Activated naive CD4-positive, alpha-beta T cell treated with anti-CD3 and anti-CD28 coated beads for 36 hours (primary cell): ENCODE results near the gene PRKCE. TPM values are rescaled to one million over a fixed set of nuclear protein-coding genes. Genes with fewer than 3 reads are reported as not detected.

ENCODE experiments used
- CTCF ChIA-PET: fragments of 350-600 bp; sonication (Branson Sonifier 250); formaldehyde crosslinking; loops from one replicate; lab custom pipeline; 2021; ENCODE audit warnings: antibody characterized with exemption; lab: Charles Lee
- DNase-seq: peaks from one replicate; pipeline ENCODE4 v3.0.0-alpha.2; 2020
- H3K27ac Mint-ChIP-seq: one replicate; pipeline ENCODE4 v1.8.0; 2021; ENCODE audit warnings: mild to moderate bottlenecking, mixed read lengths
- H3K27me3 Mint-ChIP-seq: one replicate; pipeline ENCODE4 v1.8.0; 2021; ENCODE audit warnings: low read depth, mixed read lengths
- H3K36me3 Mint-ChIP-seq: one replicate; pipeline ENCODE4 v1.8.0; 2021; ENCODE audit warnings: low read depth, mixed read lengths
- H3K4me1 Mint-ChIP-seq: one replicate; pipeline ENCODE4 v1.8.0; 2021; ENCODE audit warnings: low read depth, mixed read lengths
- H3K4me3 Mint-ChIP-seq: one replicate; pipeline ENCODE4 v1.8.0; 2021; ENCODE audit warnings: mild to moderate bottlenecking, moderate library complexity, mixed read lengths
- H3K9me3 Mint-ChIP-seq: one replicate; pipeline ENCODE4 v1.8.0; 2021; ENCODE audit warnings: mixed read lengths
- intact Hi-C: fragments of 100-400 bp; cut with micrococcal nuclease; formaldehyde crosslinking; loops from one replicate; pipeline ENCODE4 v1.15.1; 2023
- total RNA-seq, 2 experiments: library from RNA; stranded (reverse); gene quantifications; one replicate each; pipeline ENCODE4 v1.2.3, GENCODE V29; 2021

Gene PRKCE
- total RNA-seq, 2 experiments from 2014 or later = 9.4 to 10.6 TPM

DNA sequence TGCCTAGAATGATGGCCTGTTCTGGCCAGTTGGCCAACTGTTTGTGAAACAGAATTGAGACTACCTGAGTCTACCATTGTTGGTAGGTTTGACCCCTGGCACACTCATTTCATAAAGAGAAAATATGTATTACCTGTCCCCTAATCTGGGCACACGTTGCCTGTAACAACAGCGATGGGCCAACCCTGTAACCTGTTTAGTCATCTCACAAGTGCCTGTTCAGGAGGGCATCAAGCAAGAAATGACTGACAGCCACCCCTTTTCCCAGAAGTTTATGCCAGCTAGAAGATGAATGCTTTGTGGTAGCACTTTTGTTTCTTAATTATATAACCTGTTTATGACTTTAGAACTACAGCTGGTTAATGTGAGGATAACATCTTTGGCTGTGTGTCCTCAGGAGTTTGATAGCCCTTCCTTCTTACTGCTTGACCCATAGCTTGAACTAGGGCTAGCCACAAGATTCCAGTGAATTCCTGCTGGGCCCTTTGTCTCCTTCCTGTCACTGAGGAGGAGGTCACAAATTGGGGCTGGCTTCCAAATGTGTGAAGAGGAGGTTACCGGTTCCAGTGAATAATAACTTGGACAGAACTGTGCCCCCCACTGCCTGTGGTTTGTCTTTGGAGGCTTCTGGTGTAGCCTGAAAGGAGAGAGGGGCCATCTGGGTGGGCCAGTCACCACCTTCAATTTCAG, 371.8 kb downstream of the PRKCE start:
- Mint-ChIP-seq H3K27me3 (no peaks in the 10 kb centered on the region), H3K36me3 (no peaks in the 10 kb centered on the region), H3K9me3 (no peaks in the 10 kb centered on the region), H3K4me1 (no peaks in the 10 kb centered on the region), H3K27ac (no peak overlapping the region), H3K4me3 (no peak overlapping the region)
- no peak for DNase-seq
- intact Hi-C loops = no loop called here
- CTCF ChIA-PET = interaction anchor here (0.7 to 1.4 kb wide), 2 partner anchors 12 to 40 kb away, joined by 3 to 4 read pairs; no protein-coding TSS in a partner anchor

DNA sequence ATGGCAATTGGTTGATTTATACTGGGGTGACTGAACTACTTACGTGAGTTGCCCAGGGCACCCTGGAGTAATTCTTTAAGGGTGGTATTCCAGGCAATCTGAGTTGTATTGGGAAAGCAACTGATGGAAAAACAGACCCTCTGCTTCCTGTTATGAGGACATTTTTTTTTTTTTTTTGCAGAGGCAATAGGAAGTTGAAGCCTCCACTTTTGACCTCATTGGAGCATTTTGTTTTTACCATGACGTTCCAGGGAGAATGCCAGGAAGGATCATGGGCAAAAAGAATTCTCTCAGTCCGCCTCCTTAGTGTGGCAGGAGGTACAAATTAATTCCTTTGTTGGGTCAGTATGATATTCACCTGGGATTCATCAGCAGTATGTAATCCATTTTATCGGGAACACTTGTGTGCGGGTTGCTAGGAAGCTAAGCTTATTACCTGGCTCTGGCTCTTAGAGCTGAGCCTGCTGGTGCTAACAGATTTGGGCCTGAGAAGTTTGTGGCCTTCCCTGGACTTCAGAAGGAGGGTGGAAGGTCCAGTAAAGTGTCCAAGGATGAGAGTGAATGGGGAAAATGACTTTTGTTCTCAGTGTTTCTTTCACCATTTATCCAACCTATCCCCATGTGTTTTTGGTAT, 372.8 kb downstream of the PRKCE start:
- intact Hi-C loops = no loop called here
- H3K36me3 Mint-ChIP-seq = peaks cover 2% of the 10 kb centered on the region
- no peak overlapping the region for H3K27ac Mint-ChIP-seq
- H3K27me3 Mint-ChIP-seq = no peaks in the 10 kb centered on the region
- CTCF ChIA-PET = no interaction called here
- H3K4me3 Mint-ChIP-seq = no peak overlapping the region
- no peaks in the 10 kb centered on the region for H3K4me1 Mint-ChIP-seq
- H3K9me3 Mint-ChIP-seq = no peaks in the 10 kb centered on the region
- no peak for DNase-seq

- Mint-ChIP-seq H3K4me3 (no peak overlapping the region), H3K4me1 (no peaks in the 10 kb centered on the region), H3K36me3 (peaks cover 2% of the 10 kb centered on the region), H3K27ac (no peak overlapping the region), H3K9me3 (no peaks in the 10 kb centered on the region), H3K27me3 (no peaks in the 10 kb centered on the region)
- CTCF ChIA-PET = no interaction called here
- intact Hi-C loops = no loop called here
- no peak for DNase-seq
Observed at GRCh38 chr2:46025081-46025480, 373.6 kb downstream of the PRKCE start.

GRCh38 chr2:46025676-46026075, 374.2 kb downstream of the PRKCE start:
- intact Hi-C loops = no loop called here
- H3K4me3 Mint-ChIP-seq = no peak overlapping the region
- H3K27me3 Mint-ChIP-seq = no peaks in the 10 kb centered on the region
- DNase-seq = no peak
- no peak overlapping the region for H3K27ac Mint-ChIP-seq
- CTCF ChIA-PET = interaction anchor here (0.6 kb wide), 1 partner anchor 437 kb away, joined by 3 read pairs; no protein-coding TSS in a partner anchor
- peaks cover 2% of the 10 kb centered on the region for H3K36me3 Mint-ChIP-seq
- no peaks in the 10 kb centered on the region for H3K9me3 Mint-ChIP-seq
- no peaks in the 10 kb centered on the region for H3K4me1 Mint-ChIP-seq

DNA sequence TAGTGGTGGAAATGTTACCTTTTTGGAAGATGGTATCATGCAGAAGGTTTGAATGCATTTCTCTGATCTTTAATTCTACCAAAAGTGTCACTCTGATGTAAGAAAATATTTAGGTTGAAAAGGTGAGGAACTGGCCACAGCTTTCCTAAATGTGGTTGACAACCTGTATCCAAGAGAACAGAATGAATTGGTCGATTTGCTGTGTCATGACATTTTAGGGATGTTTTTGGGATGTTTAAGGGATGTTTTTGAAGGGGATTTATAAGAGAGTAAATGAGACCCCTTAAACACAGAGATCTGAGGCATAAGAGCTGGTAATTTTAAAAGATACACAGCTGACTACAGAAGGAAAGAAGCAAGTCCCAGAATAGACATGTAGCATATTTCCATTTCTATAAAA, 375.0 kb downstream of the PRKCE start:
- H3K4me1 Mint-ChIP-seq = no peaks in the 10 kb centered on the region
- intact Hi-C loops = no loop called here
- H3K27ac Mint-ChIP-seq = no peak overlapping the region
- H3K36me3 Mint-ChIP-seq = peaks cover 2% of the 10 kb centered on the region
- no peaks in the 10 kb centered on the region for H3K27me3 Mint-ChIP-seq
- DNase-seq = no peak
- CTCF ChIA-PET = no interaction called here
- no peak overlapping the region for H3K4me3 Mint-ChIP-seq
- H3K9me3 Mint-ChIP-seq = no peaks in the 10 kb centered on the region

DNA sequence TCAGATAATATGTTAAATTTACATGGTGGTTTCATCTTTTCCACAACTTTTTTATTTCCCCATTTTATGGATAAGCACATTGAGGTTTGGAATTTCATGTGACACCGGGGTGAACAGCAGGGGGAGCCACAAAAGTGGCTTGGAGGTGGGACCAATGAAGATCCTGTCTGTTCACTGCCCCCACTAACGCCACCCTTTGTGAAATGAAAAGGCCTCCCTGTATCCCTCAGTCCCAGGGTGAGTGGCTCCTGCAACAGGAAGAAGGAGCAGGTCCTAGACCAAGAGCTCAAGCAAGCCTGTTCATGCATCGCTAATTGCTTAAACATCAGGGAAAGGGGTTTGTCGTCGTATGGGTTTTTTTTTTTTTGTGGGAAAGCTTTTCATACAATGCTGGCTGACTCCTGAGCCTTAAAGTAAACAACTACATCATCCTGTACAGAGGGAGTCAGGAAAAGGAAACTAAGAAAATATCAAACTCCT, 377.9 kb downstream of the PRKCE start:
- CTCF ChIA-PET = interaction anchor here (0.7 kb wide), 1 partner anchor 1389 kb away, joined by 3 read pairs; no protein-coding TSS in a partner anchor
- no peaks in the 10 kb centered on the region for H3K27me3 Mint-ChIP-seq
- intact Hi-C loops = no loop called here
- H3K9me3 Mint-ChIP-seq = no peaks in the 10 kb centered on the region
- H3K27ac Mint-ChIP-seq = no peak overlapping the region
- H3K36me3 Mint-ChIP-seq = peaks cover 2% of the 10 kb centered on the region
- H3K4me3 Mint-ChIP-seq = no peak overlapping the region
- peaks cover 10% of the 10 kb centered on the region for H3K4me1 Mint-ChIP-seq
- DNase-seq = no peak

DNA sequence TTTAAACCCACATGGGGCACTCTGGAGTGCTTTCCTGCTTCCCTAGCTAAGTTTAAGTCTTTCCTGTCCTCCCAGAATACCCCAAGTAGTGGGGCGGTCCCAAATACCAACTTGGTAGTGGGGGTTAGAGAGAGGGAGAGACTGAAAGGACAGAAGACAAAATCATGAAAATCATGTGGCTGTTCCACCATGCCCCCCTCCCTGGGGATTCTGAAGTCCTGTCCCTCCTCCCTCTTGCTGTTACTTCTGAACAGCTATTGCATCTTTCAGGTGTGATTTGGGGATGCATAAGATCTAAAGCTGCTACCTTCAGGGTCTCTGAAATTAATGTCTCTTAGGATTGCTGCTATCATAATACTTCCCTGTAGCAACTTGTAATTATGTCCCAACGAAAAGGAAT, 378.9 kb downstream of the PRKCE start:
- intact Hi-C loops = no loop called here
- Mint-ChIP-seq H3K9me3 (no peaks in the 10 kb centered on the region), H3K4me3 (no peak overlapping the region), H3K4me1 (peaks cover 10% of the 10 kb centered on the region), H3K36me3 (peaks cover 2% of the 10 kb centered on the region), H3K27ac (no peak overlapping the region), H3K27me3 (no peaks in the 10 kb centered on the region)
- CTCF ChIA-PET = interaction anchor here (0.5 to 0.7 kb wide), 2 partner anchors 33 to 1390 kb away, joined by 3 read pairs; no protein-coding TSS in a partner anchor
- DNase-seq = no peak

GRCh38 chr2:46032161-46032813, 380.8 kb downstream of the PRKCE start:
- no peak overlapping the region for H3K27ac Mint-ChIP-seq
- no peaks in the 10 kb centered on the region for H3K9me3 Mint-ChIP-seq
- CTCF ChIA-PET = interaction anchor here (0.6 to 0.8 kb wide), 3 partner anchors 20 to 114 kb away, joined by 3 to 4 read pairs (median 3); no protein-coding TSS in a partner anchor
- peaks cover 10% of the 10 kb centered on the region for H3K4me1 Mint-ChIP-seq
- H3K27me3 Mint-ChIP-seq = no peaks in the 10 kb centered on the region
- H3K4me3 Mint-ChIP-seq = no peak overlapping the region
- H3K36me3 Mint-ChIP-seq = peaks cover 2% of the 10 kb centered on the region
- intact Hi-C loops = no loop called here
- no peak for DNase-seq

DNA sequence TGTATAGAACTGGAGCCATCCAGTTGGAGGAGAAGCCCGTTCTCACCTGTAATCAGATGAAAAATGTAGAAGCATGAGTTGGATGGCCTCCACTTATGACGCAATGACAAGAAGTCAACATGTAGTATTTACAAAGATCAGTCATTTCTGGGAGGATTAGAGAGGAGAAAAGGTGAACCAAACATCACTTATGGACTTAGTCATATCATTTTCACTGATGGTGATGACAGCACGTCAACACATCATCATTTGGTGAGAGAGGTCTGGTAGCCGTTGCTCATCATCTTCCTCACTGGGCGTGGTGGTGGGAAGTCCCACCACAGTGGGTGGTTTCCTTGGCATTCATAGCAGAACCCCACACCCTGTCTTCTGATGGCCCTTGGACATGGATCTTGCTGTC, 381.5 kb downstream of the PRKCE start:
- peaks cover 10% of the 10 kb centered on the region for H3K4me1 Mint-ChIP-seq
- H3K27ac Mint-ChIP-seq = peak overlapping the region; percentile 33
- CTCF ChIA-PET = interaction anchor here (0.6 kb wide), 1 partner anchor 113 kb away, joined by 3 read pairs; no protein-coding TSS in a partner anchor
- no peaks in the 10 kb centered on the region for H3K9me3 Mint-ChIP-seq
- intact Hi-C loops = loop anchor here (1.0 kb wide), 1 partner anchor 12 kb away; no protein-coding TSS in a partner anchor
- no peaks in the 10 kb centered on the region for H3K27me3 Mint-ChIP-seq
- DNase-seq = peak; percentile 69
- H3K4me3 Mint-ChIP-seq = no peak overlapping the region
- peaks cover 2% of the 10 kb centered on the region for H3K36me3 Mint-ChIP-seq

GRCh38 chr2:46034535-46034934, 383.1 kb downstream of the PRKCE start:
- Mint-ChIP-seq H3K36me3 (no peaks in the 10 kb centered on the region), H3K9me3 (no peaks in the 10 kb centered on the region), H3K4me3 (no peak overlapping the region), H3K4me1 (peaks cover 10% of the 10 kb centered on the region), H3K27ac (no peak overlapping the region), H3K27me3 (no peaks in the 10 kb centered on the region)
- no peak for DNase-seq
- intact Hi-C loops = no loop called here
- CTCF ChIA-PET = no interaction called here

GRCh38 chr2:46036929-46037328, 385.5 kb downstream of the PRKCE start:
- intact Hi-C loops = no loop called here
- Mint-ChIP-seq H3K9me3 (no peaks in the 10 kb centered on the region), H3K4me1 (peaks cover 10% of the 10 kb centered on the region), H3K4me3 (no peak overlapping the region), H3K27ac (no peak overlapping the region), H3K27me3 (no peaks in the 10 kb centered on the region), H3K36me3 (no peaks in the 10 kb centered on the region)
- CTCF ChIA-PET = no interaction called here
- no peak for DNase-seq

DNA sequence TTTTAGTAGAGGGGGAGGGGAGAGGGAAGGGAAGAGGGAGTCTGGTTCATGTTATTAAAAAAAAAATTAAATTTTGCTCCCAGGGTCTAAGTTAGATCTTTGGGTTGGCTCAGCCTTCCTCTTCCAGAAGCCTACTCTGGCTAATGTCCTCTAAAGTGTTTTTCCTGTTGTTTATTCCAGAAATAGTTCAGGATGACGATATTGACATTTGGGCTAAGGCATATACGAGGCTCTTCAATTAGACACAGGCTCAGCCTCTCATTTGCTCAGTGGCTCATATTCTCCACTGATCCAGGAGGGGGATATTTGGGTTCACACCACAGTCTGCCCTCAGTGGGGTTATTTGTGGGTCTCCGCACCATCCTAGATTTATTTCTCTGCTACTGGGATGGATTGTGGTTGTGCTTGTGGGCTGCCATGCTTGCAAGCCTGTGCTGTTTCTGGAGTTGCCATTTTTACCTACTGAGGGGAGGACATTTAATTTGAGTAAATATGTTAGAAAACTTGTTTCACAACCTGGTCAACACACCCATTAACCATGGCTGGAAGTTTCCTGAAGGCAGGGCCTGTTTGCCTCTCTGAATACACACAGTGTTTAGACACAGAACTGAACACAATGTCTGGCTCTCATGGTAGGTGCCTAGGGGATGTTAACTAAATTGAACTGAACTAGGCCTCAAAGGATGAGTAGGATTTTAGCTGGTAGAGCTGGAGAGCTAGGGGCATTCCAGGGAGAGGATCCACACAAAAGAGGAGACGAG, 388.2 kb downstream of the PRKCE start:
- H3K27ac Mint-ChIP-seq = no peak overlapping the region
- H3K4me3 Mint-ChIP-seq = no peak overlapping the region
- H3K36me3 Mint-ChIP-seq = no peaks in the 10 kb centered on the region
- CTCF ChIA-PET = interaction anchor here (0.7 to 1.1 kb wide), 2 partner anchors 23 to 383 kb away, joined by 3 read pairs; no protein-coding TSS in a partner anchor
- intact Hi-C loops = no loop called here
- H3K4me1 Mint-ChIP-seq = no peaks in the 10 kb centered on the region
- DNase-seq = no peak
- H3K9me3 Mint-ChIP-seq = no peaks in the 10 kb centered on the region
- H3K27me3 Mint-ChIP-seq = no peaks in the 10 kb centered on the region
